ENCODE data around the gene TEX2. TPM values are rescaled to one million over a fixed set of nuclear protein-coding genes. Genes with fewer than 3 reads are reported as not detected.

TEX2 gene
- 28.8 and 29.6 TPM in 2 replicates for total RNA-seq (2014; rRNA removed; shearing (Covaris generic))
- 30.8 and 45.5 TPM in 2 replicates for polyA plus RNA-seq (2015; cell fraction: cytosol; rRNA removed)
- polyA plus RNA-seq (2015; cell fraction: nucleus; rRNA removed): 26.2 and 32.8 TPM in 2 replicates

DNA sequence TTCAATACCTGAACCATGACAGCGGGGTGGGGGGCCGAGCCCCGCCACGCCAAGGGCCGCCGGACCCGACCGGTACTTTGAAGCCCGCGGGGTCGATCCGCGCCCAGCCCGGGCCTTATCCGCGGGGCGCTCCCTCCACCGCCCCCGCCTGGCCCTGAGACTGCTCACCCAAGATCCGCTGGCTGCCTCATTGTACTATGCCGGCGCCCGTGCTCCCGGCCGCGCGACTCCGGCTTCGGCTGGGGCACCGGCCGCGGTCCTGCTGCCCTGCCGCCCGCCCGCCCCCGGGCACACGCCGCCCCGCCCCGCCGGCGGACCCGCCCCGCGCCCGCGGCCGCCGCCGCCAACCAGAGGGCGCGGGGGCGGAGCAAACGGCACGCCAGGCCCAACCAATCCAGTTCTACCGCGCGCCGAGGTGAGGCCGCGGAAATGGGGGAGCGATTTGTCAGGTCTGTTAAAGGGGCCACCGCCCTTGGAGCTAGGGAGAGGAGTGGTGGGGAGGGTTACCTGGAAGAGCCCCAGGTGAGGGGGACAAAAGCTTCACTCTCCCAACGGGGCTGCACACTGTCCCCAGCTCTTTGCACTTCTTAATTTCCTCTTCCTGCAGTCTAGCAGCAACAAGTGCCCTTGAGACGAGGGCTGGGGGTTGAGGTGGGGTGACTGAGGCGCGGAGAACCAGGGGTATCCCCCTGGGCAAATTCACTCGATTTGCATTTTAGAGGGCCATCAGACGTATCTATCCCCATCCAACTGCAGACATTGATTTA lies at the start of gene TEX2:
TEX2 (minus strand) TSS at position 261 of the 767 bp plus-strand sequence. CDS start 49,043 bp downstream, outside the sequence.
- in situ Hi-C loops (cut with HindIII; ENCODE audit: low pct_unique_long_range_greater_than_20kb, low sequenced_read_pairs): no loop called here
- peak; percentile 96 for DNase-seq (ENCODE audit: low read depth, low spot score)

DNA sequence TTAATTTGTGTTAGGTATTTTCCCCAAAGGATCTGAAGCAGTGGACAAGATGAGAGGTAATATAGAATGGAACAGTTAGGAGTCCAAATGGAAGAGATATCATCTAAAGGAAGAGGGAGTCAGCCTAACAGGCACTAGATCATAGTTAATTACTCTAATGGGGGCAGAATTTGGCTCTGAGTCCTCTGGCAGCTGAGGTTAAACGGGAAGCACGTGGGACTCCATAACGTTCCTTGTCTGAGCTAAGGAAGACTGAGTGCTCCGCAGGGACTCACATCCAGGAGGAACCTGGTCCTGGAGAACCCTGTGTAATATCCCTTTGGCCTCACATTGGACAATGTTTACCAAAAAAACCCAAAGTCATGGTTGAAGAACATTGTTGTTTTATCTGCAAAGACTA lies 46.6 kb upstream of the TEX2 start:
- in situ Hi-C loops (cut with HindIII; ENCODE audit: low pct_unique_long_range_greater_than_20kb, low sequenced_read_pairs): no loop called here
- no peak for DNase-seq (ENCODE audit: low read depth, low spot score)

- no peak for DNase-seq (ENCODE audit: low read depth, low spot score)
- in situ Hi-C loops (cut with HindIII; ENCODE audit: low pct_unique_long_range_greater_than_20kb, low sequenced_read_pairs): no loop called here
These were observed 46.0 kb upstream of the TEX2 start for GRCh38 chr17:64309021-64309420.

GRCh38 chr17:64306850-64307463 lies 43.9 kb upstream of the TEX2 start:
- in situ Hi-C loops (cut with HindIII; ENCODE audit: low pct_unique_long_range_greater_than_20kb, low sequenced_read_pairs): no loop called here
- peak; percentile 88 for DNase-seq (ENCODE audit: low read depth, low spot score)

- in situ Hi-C loops (cut with HindIII; ENCODE audit: low pct_unique_long_range_greater_than_20kb, low sequenced_read_pairs): no loop called here
- no peak for DNase-seq (ENCODE audit: low read depth, low spot score)
These were observed 41.5 kb upstream of the TEX2 start for GRCh38 chr17:64304551-64304950.

DNA sequence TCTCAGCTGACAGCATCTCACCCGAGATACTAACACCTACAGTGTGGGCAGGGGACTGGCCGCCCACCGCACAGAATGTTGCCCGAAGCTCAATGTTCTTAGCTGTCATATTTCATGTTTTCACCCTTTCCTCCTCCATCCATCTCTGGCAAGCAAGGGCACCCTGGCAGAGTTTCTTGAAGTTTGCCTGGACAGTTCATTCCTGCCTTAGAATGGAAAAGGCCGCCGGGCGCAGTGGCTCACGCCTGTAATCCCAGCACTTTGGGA lies 37.6 kb upstream of the TEX2 start:
- in situ Hi-C loops (cut with HindIII; ENCODE audit: low pct_unique_long_range_greater_than_20kb, low sequenced_read_pairs): no loop called here
- DNase-seq (ENCODE audit: low read depth, low spot score): no peak

DNA sequence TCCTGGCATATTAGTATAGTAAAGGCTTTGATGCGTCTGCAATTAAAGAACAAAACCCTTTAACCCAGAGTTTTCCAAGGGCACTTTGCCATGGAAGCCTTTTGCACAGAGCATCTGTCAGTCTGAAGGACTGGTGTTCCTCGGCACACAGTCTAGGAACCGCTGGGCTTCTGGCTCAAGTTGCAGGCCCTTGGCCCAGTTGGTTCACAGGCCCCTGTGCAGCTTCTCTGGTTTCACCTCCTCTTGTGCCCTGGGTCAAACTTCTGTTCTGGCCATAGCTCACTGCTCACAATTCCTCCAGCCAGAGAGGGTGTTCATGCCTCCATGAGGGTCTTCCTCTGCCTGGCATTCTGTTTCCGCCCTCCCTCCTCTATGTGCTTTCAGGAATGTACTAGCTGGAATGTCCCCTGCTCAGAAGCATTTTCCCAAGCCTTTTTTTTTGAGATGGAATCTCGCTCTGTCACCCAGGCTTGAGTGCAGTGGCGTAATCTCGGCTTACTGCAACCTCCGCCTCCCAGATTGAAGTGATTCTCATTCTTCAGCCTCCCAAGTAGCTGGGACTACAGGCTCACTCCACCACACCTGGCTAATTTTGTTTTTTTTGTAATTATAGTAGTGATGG lies 34.5 kb upstream of the TEX2 start:
- in situ Hi-C loops (cut with HindIII; ENCODE audit: low pct_unique_long_range_greater_than_20kb, low sequenced_read_pairs): no loop called here
- DNase-seq (ENCODE audit: low read depth, low spot score): no peak

GRCh38 chr17:64296246-64296645 lies 33.2 kb upstream of the TEX2 start:
- no peak for DNase-seq (ENCODE audit: low read depth, low spot score)
- in situ Hi-C loops (cut with HindIII; ENCODE audit: low pct_unique_long_range_greater_than_20kb, low sequenced_read_pairs): no loop called here

GRCh38 chr17:64295146-64295545 lies 32.1 kb upstream of the TEX2 start:
- DNase-seq (ENCODE audit: low read depth, low spot score): no peak
- in situ Hi-C loops (cut with HindIII; ENCODE audit: low pct_unique_long_range_greater_than_20kb, low sequenced_read_pairs): no loop called here

GRCh38 chr17:64291268-64291851 lies 28.3 kb upstream of the TEX2 start:
- in situ Hi-C loops (cut with HindIII; ENCODE audit: low pct_unique_long_range_greater_than_20kb, low sequenced_read_pairs): no loop called here
- peak; percentile 62 for DNase-seq (ENCODE audit: low read depth, low spot score)

- in situ Hi-C loops (cut with HindIII; ENCODE audit: low pct_unique_long_range_greater_than_20kb, low sequenced_read_pairs): no loop called here
- no peak for DNase-seq (ENCODE audit: low read depth, low spot score)
These were observed 26.7 kb upstream of the TEX2 start for GRCh38 chr17:64289741-64290141.

- DNase-seq (ENCODE audit: low read depth, low spot score): no peak
- in situ Hi-C loops (cut with HindIII; ENCODE audit: low pct_unique_long_range_greater_than_20kb, low sequenced_read_pairs): no loop called here
These were observed 19.7 kb upstream of the TEX2 start for GRCh38 chr17:64282753-64283080.

- in situ Hi-C loops (cut with HindIII; ENCODE audit: low pct_unique_long_range_greater_than_20kb, low sequenced_read_pairs): no loop called here
- DNase-seq (ENCODE audit: low read depth, low spot score): peak; percentile 89
These were observed 19.1 kb upstream of the TEX2 start for GRCh38 chr17:64281962-64282752.

GRCh38 chr17:64278614-64279013 lies 15.6 kb upstream of the TEX2 start:
- in situ Hi-C loops (cut with HindIII; ENCODE audit: low pct_unique_long_range_greater_than_20kb, low sequenced_read_pairs): no loop called here
- no peak for DNase-seq (ENCODE audit: low read depth, low spot score)

DNA sequence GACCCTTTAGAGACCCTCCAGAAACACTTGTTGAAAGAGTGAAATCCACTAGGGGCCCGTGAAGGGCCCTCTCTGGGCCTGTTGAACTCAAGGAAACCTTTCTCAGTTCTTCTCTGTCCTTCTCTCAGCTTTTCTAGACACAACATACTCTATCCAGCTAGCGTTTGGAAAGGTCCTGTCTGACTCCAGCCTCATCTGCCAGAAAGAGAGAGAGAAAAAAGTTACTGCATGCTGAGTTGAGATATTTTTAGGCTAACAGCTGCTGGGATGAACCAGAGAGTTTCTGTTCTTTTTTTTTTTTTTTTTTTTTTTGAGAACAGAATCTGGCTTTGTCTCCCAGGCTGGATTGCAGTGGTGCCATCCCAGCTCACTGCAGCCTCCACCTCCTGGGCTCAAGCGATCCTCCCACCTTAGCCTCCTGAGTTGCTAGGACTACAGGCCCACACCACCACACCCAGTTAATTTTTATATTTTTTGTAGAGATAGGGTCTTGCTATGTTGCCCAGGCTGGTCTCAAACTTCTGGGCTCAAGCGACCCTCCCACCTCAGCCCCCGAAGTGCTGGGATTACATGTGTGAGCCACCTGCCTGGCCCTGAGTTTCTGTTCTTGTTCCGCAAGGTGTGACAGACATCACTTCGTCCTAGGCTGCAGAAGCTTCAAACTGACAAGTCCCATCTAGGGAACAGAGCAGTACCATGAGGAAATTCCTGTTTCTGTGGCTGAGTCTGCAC lies 14.9 kb upstream of the TEX2 start:
- no peak for DNase-seq (ENCODE audit: low read depth, low spot score)
- in situ Hi-C loops (cut with HindIII; ENCODE audit: low pct_unique_long_range_greater_than_20kb, low sequenced_read_pairs): no loop called here

DNA sequence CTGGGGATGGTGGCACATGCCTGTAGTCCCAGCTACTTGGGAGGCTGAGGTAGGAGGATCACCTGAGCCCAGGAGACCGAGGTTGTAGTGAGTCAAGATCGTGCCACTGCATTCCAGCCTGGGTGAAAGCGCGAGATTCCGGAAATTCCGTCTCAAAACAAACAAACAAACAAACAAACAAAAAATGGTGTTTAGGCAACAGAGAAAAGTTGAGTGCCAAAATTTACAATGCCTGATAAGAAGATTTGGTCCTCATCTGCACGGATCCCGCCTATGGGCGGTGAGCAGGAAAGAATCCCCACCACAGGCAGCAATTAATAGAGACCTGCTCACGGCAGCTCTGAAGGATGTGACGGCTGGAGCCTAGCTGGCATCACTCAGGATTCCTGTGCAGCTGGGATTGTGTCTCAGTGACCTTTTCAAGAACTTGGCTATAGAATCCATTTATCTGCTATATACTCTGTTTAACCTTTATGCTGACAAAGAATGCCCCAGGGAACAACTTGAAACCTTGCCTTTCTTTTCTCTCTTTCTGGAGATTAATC lies 14.0 kb upstream of the TEX2 start:
- no peak for DNase-seq (ENCODE audit: low read depth, low spot score)
- in situ Hi-C loops (cut with HindIII; ENCODE audit: low pct_unique_long_range_greater_than_20kb, low sequenced_read_pairs): no loop called here

- no peak for DNase-seq (ENCODE audit: low read depth, low spot score)
- in situ Hi-C loops (cut with HindIII; ENCODE audit: low pct_unique_long_range_greater_than_20kb, low sequenced_read_pairs): no loop called here
These were observed 12.0 kb upstream of the TEX2 start for GRCh38 chr17:64275016-64275415.
